Left cardiac atrium (tissue), 4 donors: Measurements from ENCODE around the gene C2CD2. TPM values are rescaled to one million over a fixed set of nuclear protein-coding genes. Genes with fewer than 3 reads are reported as not detected.
A peak's percentile ranks its signal among the peaks of the same experiment; 100 is the strongest.

Experiments
- ATAC-seq, 2 donors: fragments of 200-7000 bp; cut with Tn5 transposase; one replicate each; pipeline ENCODE4 v1.9.1; 2020; ENCODE audit warnings: mild to moderate bottlenecking in 2 of 2, moderate library complexity in 2 of 2
- DNase-seq: peaks from one replicate; pipeline ENCODE4 v3.0.0-alpha.2; 2020
- intact Hi-C, 2 donors: fragments of 100-400 bp; cut with DNase I; formaldehyde crosslinking; loops; one replicate each; pipeline versions ENCODE4 v1.14.1 to v1.15.1; 2022 to 2023
- total RNA-seq, 2 donors: library from RNA; stranded (reverse); fragmentation: NEBNext Ultra II Directional; extraction: Animal tissue kit (Norgen Biotek cat#: 25700); gene quantifications; one replicate each; pipeline ENCODE4 v1.2.1, GENCODE V29; 2021
- donor health status: DM: no; HTN: yes; CAD: no.
- donor health status: DM: no; HTN: yes; CAD: no; lungs with severe emphysema.
- donor health status: DM: yes; HTN: yes; CAD: no.
- donor health status: Dilated cardiomyopathy.

Gene C2CD2
- total RNA-seq, 2 donors from 2014 or later, result 16.2 to 17.1 TPM

- no peak for DNase-seq
- intact Hi-C loops, result no loop called here
These were observed 30.0 kb downstream of the C2CD2 start for GRCh38 chr21:41923631-41924367.

GRCh38 chr21:41923186-41923585 lies 30.6 kb downstream of the C2CD2 start:
- ATAC-seq (peak in 1 of 2 donors; percentile 9), DNase-seq (no peak)
- intact Hi-C loops, result no loop called here

More at GRCh38 chr21:41923631-41924367, 30.0 kb downstream of the C2CD2 start:
- ATAC-seq, result peak; percentile 73 to 75

- ATAC-seq, result no peak
- no peak for DNase-seq
- intact Hi-C loops, result no loop called here
These were observed 32.8 kb downstream of the C2CD2 start for GRCh38 chr21:41921021-41921420.

- no peak for ATAC-seq
- intact Hi-C loops, result no loop called here
- no peak for DNase-seq
These were observed 33.3 kb downstream of the C2CD2 start for GRCh38 chr21:41920476-41920875.

GRCh38 chr21:41919666-41920398 lies 34.0 kb downstream of the C2CD2 start:
- intact Hi-C loops, result no loop called here
- no peak for ATAC-seq
- no peak for DNase-seq

- no peak for DNase-seq
- ATAC-seq, result no peak
- intact Hi-C loops, result no loop called here
These were observed 35.1 kb downstream of the C2CD2 start for GRCh38 chr21:41918561-41919358.

- ATAC-seq, result no peak
These were observed 36.3 kb downstream of the C2CD2 start for GRCh38 chr21:41917531-41917930.

GRCh38 chr21:41916888-41917433 lies 36.9 kb downstream of the C2CD2 start:
- ATAC-seq, result no peak
- no peak for DNase-seq
- intact Hi-C loops, result no loop called here

More at GRCh38 chr21:41917531-41917930, 36.3 kb downstream of the C2CD2 start:
- intact Hi-C loops, result no loop called here
- no peak for DNase-seq

- DNase-seq, result no peak
- intact Hi-C loops, result no loop called here
- ATAC-seq, result no peak
These were observed 38.9 kb downstream of the C2CD2 start for GRCh38 chr21:41914965-41915364.

GRCh38 chr21:41914358-41914757 lies 39.5 kb downstream of the C2CD2 start:
- no peak for DNase-seq
- intact Hi-C loops, result no loop called here
- no peak for ATAC-seq

GRCh38 chr21:41913230-41913629 lies 40.6 kb downstream of the C2CD2 start:
- DNase-seq (no peak), ATAC-seq (no peak)
- intact Hi-C loops, result no loop called here

GRCh38 chr21:41908829-41909228 lies 45.0 kb downstream of the C2CD2 start:
- ATAC-seq (no peak), DNase-seq (no peak)
- intact Hi-C loops, result no loop called here

- ATAC-seq, result no peak
- no peak for DNase-seq
- intact Hi-C loops, result no loop called here
These were observed 46.1 kb downstream of the C2CD2 start for GRCh38 chr21:41907496-41908258.

- intact Hi-C loops, result no loop called here
- ATAC-seq (no peak), DNase-seq (no peak)
These were observed 47.0 kb downstream of the C2CD2 start for GRCh38 chr21:41906770-41907169.

GRCh38 chr21:41903559-41904351 lies 50.1 kb downstream of the C2CD2 start:
- DNase-seq, result no peak
- intact Hi-C loops, result no loop called here
- ATAC-seq, result no peak

GRCh38 chr21:41902946-41903345 lies 50.9 kb downstream of the C2CD2 start:
- no peak for DNase-seq
- no peak for ATAC-seq
- intact Hi-C loops, result no loop called here

GRCh38 chr21:41901782-41902181 lies 52.0 kb downstream of the C2CD2 start:
- no peak for DNase-seq
- ATAC-seq, result no peak
- intact Hi-C loops, result no loop called here

GRCh38 chr21:41901099-41901498 lies 52.7 kb downstream of the C2CD2 start:
- peak in 1 of 2 donors; percentile 80 for ATAC-seq
- intact Hi-C loops, result no loop called here
- no peak for DNase-seq
